ENCODE data around the gene AFF3. TPM values are rescaled to one million over a fixed set of nuclear protein-coding genes. Genes with fewer than 3 reads are reported as not detected.

AFF3 gene
- total RNA-seq, 3 donors from 2014 or later, result 2.1 to 2.6 (median 2.2) TPM

DNA sequence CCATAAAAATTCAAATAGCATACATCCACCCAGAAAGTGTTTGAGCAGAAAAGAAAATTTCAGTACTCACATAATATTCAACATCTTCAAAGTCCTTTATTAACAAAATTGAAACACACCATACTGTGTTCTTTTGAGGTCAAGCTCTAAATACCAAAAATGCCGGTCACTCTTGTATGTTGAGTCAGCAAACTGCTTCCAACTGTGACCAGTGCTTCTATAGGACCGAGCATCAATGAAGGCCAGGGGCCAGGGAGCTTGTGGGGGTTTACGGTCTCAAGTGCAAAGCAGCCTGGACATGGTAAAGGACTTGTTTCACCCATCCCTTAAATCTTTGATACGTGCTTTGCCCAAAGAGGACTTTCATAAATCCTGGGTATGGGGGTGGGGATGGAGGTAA, 539.9 kb downstream of the AFF3 start:
- ATAC-seq, result no peak
- H3K4me3 Mint-ChIP-seq, result no peak overlapping the region
- H3K36me3 Mint-ChIP-seq (ENCODE audit: insufficient read depth), result no peaks in the 10 kb centered on the region
- no peaks in the 10 kb centered on the region for H3K4me1 Mint-ChIP-seq (ENCODE audit: low read depth)
- H3K9me3 Mint-ChIP-seq, result no peaks in the 10 kb centered on the region
- no peak for DNase-seq
- H3K27me3 Mint-ChIP-seq (ENCODE audit: low read depth), result peaks cover 4% of the 10 kb centered on the region

DNA sequence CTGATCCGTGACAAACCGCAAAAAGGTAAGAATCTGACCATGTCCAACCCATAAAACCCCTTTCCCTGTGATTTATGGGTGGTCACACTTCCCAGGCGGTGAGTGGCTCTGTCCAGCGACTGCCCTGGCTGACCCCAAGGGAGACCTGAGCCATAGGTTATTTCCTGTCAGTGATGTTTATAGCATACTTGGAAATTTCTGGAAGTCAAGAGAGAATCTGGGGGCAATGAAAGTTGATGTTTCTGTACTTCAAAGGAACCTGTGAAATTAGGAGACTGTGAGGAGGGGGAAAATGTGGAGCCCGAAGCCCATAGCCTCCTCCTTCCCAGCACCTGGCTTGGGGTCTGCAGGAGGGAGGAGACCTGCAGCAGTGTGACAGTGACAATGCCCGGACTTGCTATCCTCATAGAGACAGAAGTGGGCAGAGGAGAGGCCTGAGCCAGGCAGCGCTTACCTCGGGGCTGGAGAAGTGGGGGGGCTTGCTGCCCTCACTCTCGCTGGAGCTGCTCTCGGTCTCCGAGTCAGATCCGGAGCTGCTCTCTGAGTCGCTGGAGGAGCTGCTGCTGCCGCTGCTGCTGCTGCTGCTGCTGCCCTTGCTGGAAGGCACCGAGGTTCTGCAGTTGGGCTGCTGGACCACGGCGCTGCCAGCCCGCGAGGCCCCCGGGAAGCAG, 541.3 kb downstream of the AFF3 start:
- no peak for DNase-seq
- H3K4me1 Mint-ChIP-seq (ENCODE audit: low read depth), result no peaks in the 10 kb centered on the region
- no peak overlapping the region for H3K4me3 Mint-ChIP-seq
- no peaks in the 10 kb centered on the region for H3K36me3 Mint-ChIP-seq (ENCODE audit: insufficient read depth)
- no peak for ATAC-seq
- H3K27me3 Mint-ChIP-seq (ENCODE audit: low read depth), result peaks cover 4% of the 10 kb centered on the region
- no peaks in the 10 kb centered on the region for H3K9me3 Mint-ChIP-seq

DNA sequence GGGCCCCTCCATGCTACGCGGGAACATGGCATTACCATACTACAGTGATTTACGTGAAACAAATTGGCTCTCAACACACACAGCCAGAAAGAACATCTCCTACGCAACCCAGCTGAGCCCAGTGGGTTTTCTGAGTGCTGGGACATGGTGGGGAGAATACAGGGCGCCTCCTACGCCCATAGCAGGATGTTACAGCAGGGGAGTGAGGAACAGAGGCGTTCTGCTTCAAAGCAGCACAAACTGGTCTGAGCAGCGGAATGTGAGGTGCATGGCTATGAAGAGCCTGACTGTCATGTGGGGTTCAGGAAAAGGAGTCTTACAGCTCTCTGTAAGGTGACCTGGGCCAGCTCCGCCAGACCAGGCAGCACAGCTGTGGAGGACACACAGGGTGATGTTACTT, 543.9 kb downstream of the AFF3 start:
- H3K27me3 Mint-ChIP-seq (ENCODE audit: low read depth), result peaks cover 4% of the 10 kb centered on the region
- peaks cover 2% of the 10 kb centered on the region for H3K36me3 Mint-ChIP-seq (ENCODE audit: insufficient read depth)
- H3K4me1 Mint-ChIP-seq (ENCODE audit: low read depth), result no peaks in the 10 kb centered on the region
- DNase-seq (no peak), ATAC-seq (no peak)
- no peaks in the 10 kb centered on the region for H3K9me3 Mint-ChIP-seq
- no peak overlapping the region for H3K4me3 Mint-ChIP-seq

DNA sequence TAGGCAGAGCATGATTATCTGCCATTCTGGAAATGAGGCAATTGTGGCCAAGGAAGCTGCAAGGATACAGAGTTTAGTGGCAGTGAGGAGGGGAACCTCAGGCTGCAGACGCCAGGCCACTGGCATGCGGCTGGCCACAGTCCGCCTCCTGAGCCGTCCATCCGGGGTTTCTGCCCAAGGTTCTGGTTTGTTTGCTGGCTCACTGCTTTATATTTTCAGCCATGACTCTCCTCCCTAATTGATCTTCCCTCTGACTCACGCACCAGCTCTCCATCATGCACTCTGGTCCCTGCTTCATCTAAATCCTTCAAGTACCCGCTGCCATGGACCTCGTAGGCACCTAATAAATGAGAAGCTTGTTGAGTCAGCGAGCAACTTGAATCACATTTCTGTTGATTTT, 544.8 kb downstream of the AFF3 start:
- H3K9me3 Mint-ChIP-seq, result no peaks in the 10 kb centered on the region
- H3K36me3 Mint-ChIP-seq (ENCODE audit: insufficient read depth), result peaks cover 2% of the 10 kb centered on the region
- DNase-seq, result no peak
- H3K4me3 Mint-ChIP-seq, result no peak overlapping the region
- no peaks in the 10 kb centered on the region for H3K4me1 Mint-ChIP-seq (ENCODE audit: low read depth)
- peaks cover 4% of the 10 kb centered on the region for H3K27me3 Mint-ChIP-seq (ENCODE audit: low read depth)
- no peak for ATAC-seq

DNA sequence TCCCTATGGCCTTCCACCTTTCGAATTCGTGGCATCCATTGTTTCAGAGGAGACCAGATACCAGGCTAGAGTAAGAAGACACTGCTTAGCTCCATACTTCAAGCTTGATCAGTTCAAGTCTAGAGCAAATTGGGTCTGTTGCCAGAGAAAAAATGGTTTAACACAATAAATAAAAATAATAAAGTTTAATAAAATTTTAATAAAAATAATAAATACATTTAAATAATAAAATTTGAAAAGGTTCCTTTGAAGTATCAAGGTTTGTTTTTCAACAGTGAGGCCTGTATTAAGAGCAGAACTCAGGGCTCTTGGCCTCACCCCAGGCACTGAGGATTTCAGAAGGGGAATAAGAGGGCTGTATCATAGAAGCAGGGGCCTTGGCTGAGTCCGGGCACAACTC, 547.0 kb downstream of the AFF3 start:
- H3K4me1 Mint-ChIP-seq (ENCODE audit: low read depth), result no peaks in the 10 kb centered on the region
- peaks cover 2% of the 10 kb centered on the region for H3K36me3 Mint-ChIP-seq (ENCODE audit: insufficient read depth)
- no peaks in the 10 kb centered on the region for H3K9me3 Mint-ChIP-seq
- H3K27me3 Mint-ChIP-seq (ENCODE audit: low read depth), result peaks cover 4% of the 10 kb centered on the region
- DNase-seq (no peak), ATAC-seq (no peak)
- no peak overlapping the region for H3K4me3 Mint-ChIP-seq

DNA sequence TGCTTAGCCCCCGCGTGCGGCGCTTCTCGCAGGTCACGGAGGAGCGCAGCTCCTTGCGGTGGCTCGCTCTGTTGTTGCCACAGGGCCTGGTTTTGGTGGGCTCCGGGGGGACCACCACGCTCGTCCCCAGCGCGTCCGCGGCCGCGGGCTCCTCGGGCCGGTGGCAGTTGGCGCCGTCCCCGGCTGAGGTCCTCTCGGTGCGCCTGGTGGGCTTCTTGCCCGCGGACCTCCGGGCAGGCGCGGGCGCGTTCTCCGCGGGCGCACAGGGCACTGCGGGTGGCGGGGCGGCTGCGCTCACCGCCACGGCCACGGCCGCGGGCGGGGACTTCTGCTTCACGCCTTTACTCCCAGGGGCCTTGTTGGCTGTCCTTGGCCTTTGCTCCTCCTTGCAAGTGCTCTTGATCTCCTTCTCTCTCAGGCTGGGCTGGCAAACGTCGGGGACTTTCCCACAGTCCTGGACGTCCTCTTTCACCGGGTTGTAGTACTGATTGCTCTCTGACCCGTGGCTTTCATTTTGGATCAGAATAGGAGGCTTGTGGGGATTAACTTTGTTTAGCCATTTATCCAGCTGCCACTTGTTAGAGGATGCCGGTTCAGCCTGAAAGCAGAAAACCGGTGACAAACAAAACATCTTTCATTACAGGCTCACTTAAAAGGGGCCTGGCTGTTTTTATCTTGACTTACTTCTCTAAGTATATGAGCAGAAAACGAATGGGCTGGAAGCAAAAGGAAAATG, 548.5 kb downstream of the AFF3 start:
- no peaks in the 10 kb centered on the region for H3K9me3 Mint-ChIP-seq
- no peaks in the 10 kb centered on the region for H3K27me3 Mint-ChIP-seq (ENCODE audit: low read depth)
- no peak for ATAC-seq
- no peak overlapping the region for H3K4me3 Mint-ChIP-seq
- H3K4me1 Mint-ChIP-seq (ENCODE audit: low read depth), result no peaks in the 10 kb centered on the region
- DNase-seq, result no peak
- peaks cover 2% of the 10 kb centered on the region for H3K36me3 Mint-ChIP-seq (ENCODE audit: insufficient read depth)

DNA sequence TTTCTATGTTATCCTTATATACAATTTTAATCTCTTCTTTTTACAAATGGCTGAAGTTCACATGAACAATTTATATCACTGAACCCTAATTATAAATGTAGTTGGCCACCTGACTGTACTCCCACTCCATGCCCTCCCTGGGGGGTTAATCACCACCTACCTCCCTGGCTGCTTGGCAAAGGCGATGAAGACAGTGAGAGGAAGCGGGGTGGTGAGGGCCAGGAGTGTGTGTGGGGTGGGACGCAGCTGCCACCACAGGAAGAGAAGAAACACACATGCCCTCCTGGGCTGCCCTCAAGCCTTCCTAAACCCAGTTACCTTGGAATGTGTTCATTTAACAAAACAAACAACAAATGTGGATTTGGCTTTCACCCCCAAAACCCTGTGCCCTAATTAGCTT, 565.6 kb downstream of the AFF3 start:
- ATAC-seq, result no peak
- H3K36me3 Mint-ChIP-seq (ENCODE audit: insufficient read depth), result no peaks in the 10 kb centered on the region

DNA sequence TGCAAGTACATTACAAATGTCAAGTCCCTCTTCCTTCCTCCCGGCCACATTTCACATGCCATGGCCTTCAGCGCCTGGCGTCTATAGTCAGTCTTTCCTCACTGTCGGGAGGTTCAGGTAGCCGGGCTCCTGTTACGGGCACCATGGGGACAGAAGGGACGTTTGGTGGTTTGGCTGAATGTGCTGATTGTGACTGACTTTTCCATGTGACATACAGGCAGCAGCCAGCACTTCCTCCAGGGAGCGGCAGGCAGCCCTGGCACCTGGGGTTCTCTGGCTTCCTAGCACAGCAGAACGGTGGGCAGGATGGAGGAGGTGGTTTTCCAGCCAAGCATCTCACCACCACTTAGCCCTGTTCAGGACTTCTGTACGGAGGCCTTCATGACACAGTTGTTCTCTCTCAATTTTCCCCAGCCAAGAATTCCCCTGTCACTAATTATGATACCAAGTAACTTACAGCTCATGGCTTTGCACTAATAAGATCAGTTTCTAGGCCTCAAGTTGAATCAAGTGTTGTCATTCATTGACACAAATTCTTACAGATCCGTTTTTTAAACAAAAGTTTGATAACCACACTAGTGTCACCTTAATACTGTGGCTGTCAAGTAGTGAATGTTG, 568.6 kb downstream of the AFF3 start:
- H3K4me1 Mint-ChIP-seq (ENCODE audit: low read depth), result no peaks in the 10 kb centered on the region
- no peaks in the 10 kb centered on the region for H3K9me3 Mint-ChIP-seq
- H3K27me3 Mint-ChIP-seq (ENCODE audit: low read depth), result no peaks in the 10 kb centered on the region
- DNase-seq (no peak), ATAC-seq (no peak)
- no peak overlapping the region for H3K4me3 Mint-ChIP-seq
- H3K36me3 Mint-ChIP-seq (ENCODE audit: insufficient read depth), result no peaks in the 10 kb centered on the region

More for the DNA sequence above, 565.6 kb downstream of the AFF3 start:
- Mint-ChIP-seq H3K4me1 (ENCODE audit: low read depth) (no peaks in the 10 kb centered on the region), H3K9me3 (no peaks in the 10 kb centered on the region), H3K27me3 (ENCODE audit: low read depth) (no peaks in the 10 kb centered on the region), H3K4me3 (no peak overlapping the region)
- DNase-seq, result no peak

DNA sequence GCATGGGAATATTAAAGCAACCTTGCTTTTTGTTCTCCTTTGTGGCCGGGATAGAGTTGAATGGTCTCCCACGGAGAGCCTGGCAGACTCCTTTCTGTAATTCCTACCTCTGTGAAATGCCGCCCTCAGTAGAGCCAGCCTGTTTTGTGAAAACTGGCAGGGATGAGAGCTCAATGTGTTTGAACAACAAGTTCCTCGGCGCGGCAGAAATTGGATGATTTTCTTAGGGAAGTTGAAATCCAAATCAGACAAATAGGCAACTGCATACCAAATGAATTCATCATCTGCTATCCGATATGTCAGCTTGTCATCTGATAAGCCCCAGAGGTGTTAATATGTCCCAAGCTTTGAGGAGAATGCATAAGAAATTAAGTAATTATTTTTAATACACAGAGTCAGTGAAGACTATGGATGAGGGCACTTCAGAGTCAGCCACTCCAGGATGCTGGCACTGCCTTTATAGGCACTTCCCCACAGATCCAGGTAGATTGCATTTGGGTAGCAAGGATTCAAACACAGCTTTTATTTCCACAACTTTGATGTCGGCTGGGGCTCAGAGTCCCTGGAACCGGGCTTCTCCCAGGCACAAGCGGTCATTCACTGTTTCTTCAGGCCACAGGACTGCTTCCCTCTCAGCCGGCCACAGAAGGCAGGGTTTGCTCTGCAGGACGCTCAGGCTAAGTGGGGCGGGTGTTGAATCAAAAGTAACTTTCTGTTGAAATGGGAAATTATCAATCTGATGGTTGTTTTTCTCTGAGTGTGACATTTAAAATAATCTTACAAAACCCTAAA, 569.8 kb downstream of the AFF3 start:
- no peak overlapping the region for H3K4me3 Mint-ChIP-seq
- no peaks in the 10 kb centered on the region for H3K4me1 Mint-ChIP-seq (ENCODE audit: low read depth)
- no peaks in the 10 kb centered on the region for H3K9me3 Mint-ChIP-seq
- no peaks in the 10 kb centered on the region for H3K27me3 Mint-ChIP-seq (ENCODE audit: low read depth)
- ATAC-seq (no peak), DNase-seq (no peak)
- H3K36me3 Mint-ChIP-seq (ENCODE audit: insufficient read depth), result peaks cover under 1% of the 10 kb centered on the region

DNA sequence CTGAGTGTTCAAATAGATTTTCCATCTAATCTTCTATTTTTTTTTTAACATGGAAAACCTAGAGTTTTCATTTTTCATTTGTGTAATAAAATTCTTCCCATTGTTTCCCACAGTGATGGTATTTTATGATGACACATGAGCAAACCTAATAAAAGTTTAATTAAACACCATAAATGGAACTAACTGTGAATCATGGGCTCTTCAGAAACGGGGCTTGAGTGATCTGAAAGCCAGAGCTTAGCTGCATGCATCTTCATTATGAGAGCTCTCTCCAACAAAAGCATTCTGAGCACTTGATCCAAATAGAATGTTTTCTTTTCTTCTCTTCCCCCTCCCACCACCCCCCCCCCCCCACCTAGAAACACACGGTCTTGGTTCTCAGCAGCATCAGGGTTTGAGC, 570.4 kb downstream of the AFF3 start:
- Mint-ChIP-seq H3K9me3 (no peaks in the 10 kb centered on the region), H3K4me3 (no peak overlapping the region), H3K27me3 (ENCODE audit: low read depth) (no peaks in the 10 kb centered on the region), H3K36me3 (ENCODE audit: insufficient read depth) (peaks cover 4% of the 10 kb centered on the region), H3K4me1 (ENCODE audit: low read depth) (no peaks in the 10 kb centered on the region)
- DNase-seq, result no peak
- no peak for ATAC-seq

DNA sequence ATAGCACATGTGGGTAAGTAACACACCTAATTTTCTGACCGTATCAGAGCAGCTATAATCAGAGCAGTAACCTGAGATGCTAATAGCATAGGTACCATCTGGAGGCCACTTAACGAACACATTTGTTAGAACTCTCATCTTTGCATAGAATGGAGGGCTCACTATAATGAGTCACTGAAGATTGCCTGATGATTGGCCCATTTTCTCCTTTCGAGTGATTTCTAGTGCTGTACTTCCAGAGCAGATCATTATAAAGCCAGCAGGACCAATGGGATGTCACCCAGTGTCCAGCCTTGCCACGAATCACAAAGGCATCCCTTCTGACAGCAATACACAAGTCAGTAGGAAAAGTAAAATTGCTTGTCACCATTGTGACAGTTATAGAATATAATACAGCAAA, 570.9 kb downstream of the AFF3 start:
- Mint-ChIP-seq H3K4me1 (ENCODE audit: low read depth) (no peaks in the 10 kb centered on the region), H3K4me3 (no peak overlapping the region), H3K27me3 (ENCODE audit: low read depth) (no peaks in the 10 kb centered on the region), H3K9me3 (no peaks in the 10 kb centered on the region), H3K36me3 (ENCODE audit: insufficient read depth) (peaks cover 4% of the 10 kb centered on the region)
- DNase-seq (no peak), ATAC-seq (no peak)

DNA sequence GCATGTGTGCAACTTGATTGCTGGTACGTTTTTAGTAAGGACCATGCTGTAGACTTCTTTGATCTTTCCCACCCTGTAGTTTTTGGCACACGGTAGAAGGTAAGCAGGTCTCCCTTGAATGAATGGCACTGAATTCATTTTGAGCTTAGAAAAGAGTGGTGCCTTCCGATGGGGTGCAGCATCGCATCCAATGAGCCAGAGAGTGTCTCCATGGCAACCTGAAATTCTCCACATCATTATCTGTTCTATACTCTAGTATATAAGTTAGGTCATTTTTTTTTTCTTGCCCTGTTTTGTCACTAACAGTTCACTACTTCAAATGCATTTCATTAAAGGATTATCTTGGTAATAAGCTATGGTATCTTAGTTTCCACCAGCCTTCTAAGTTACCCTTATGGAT, 571.4 kb downstream of the AFF3 start:
- Mint-ChIP-seq H3K4me3 (no peak overlapping the region), H3K9me3 (no peaks in the 10 kb centered on the region), H3K36me3 (ENCODE audit: insufficient read depth) (peaks cover 4% of the 10 kb centered on the region), H3K27me3 (ENCODE audit: low read depth) (no peaks in the 10 kb centered on the region), H3K4me1 (ENCODE audit: low read depth) (no peaks in the 10 kb centered on the region)
- DNase-seq (no peak), ATAC-seq (no peak)

DNA sequence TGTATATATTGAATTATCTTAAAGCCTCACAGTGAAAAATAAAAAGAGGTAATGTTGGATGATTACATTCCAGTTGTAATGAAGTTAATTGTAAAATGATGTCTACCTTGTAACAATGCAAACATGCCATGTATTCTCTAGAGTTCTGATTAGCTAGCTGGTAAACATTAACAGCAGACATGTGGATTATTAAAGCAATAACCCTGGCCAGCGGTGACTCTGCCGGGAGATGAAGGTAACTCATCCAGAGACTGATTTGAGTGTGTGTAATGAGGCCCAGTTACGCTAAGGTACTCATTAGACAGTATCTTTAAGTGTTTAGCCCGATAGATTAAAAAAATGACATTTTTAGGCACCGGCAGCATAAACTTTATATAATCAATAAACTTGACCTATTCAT, 573.0 kb downstream of the AFF3 start:
- ATAC-seq (no peak), DNase-seq (no peak)
- no peak overlapping the region for H3K4me3 Mint-ChIP-seq
- H3K27me3 Mint-ChIP-seq (ENCODE audit: low read depth), result no peaks in the 10 kb centered on the region
- no peaks in the 10 kb centered on the region for H3K4me1 Mint-ChIP-seq (ENCODE audit: low read depth)
- no peaks in the 10 kb centered on the region for H3K9me3 Mint-ChIP-seq
- peaks cover 4% of the 10 kb centered on the region for H3K36me3 Mint-ChIP-seq (ENCODE audit: insufficient read depth)

DNA sequence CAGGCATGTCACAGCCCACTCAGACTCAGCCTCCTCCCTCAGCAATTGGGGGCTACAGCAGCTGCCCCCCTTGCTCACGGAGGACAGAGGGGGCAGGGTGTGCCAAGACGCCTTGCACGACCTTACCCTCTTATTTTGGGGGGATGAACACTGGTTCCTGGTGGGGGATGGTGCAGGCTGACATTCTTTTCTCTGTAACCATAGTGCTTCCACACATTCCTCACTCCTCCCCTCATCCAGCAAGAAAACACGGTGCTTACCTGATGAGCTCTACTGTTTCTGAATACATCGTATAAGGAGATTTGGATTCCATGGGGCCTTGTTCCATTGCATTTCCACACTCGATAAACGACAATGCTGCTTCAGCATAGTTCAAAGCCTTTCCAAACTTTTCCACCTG, 577.2 kb downstream of the AFF3 start:
- H3K27me3 Mint-ChIP-seq (ENCODE audit: low read depth), result no peaks in the 10 kb centered on the region
- ATAC-seq, result no peak
- H3K36me3 Mint-ChIP-seq (ENCODE audit: insufficient read depth), result peaks cover 4% of the 10 kb centered on the region
- no peak overlapping the region for H3K4me3 Mint-ChIP-seq
- no peaks in the 10 kb centered on the region for H3K4me1 Mint-ChIP-seq (ENCODE audit: low read depth)
- no peak for DNase-seq
- H3K9me3 Mint-ChIP-seq, result no peaks in the 10 kb centered on the region
